ENCODE results near the gene KIF2C.
"Not testable (repeated sequence)": the region's sequence is repeated elsewhere in the genome, so short reads cannot be mapped to it uniquely, and the experiment has no call there.

The KIF2C gene

GRCh38 chr1:44776730-44777068 is 37.1 kb downstream of the KIF2C start:
- no peak for DNase-seq

- DNase-seq: no peak
Observed at GRCh38 chr1:44777547-44777946, 37.9 kb downstream of the KIF2C start.

- no peak for DNase-seq
Observed at GRCh38 chr1:44777969-44778635, 38.5 kb downstream of the KIF2C start.

- no peak for DNase-seq
Observed at GRCh38 chr1:44778705-44779576, 39.3 kb downstream of the KIF2C start.

GRCh38 chr1:44780583-44781121 is 41.0 kb downstream of the KIF2C start:
- DNase-seq: no peak

- no peak for DNase-seq
Observed at GRCh38 chr1:44783697-44784093, 44.1 kb downstream of the KIF2C start.

- no peak for DNase-seq
Observed at GRCh38 chr1:44784094-44785028, 44.7 kb downstream of the KIF2C start.

- DNase-seq: no peak
Observed at GRCh38 chr1:44785029-44785380, 45.4 kb downstream of the KIF2C start.

GRCh38 chr1:44785501-44786137 is 46.0 kb downstream of the KIF2C start:
- DNase-seq: no peak

- DNase-seq: no peak
Observed at GRCh38 chr1:44786138-44786840, 46.7 kb downstream of the KIF2C start.

- DNase-seq: no peak
Observed at GRCh38 chr1:44786841-44787426, 47.3 kb downstream of the KIF2C start.

- DNase-seq: no peak
Observed at GRCh38 chr1:44787506-44787905, 47.9 kb downstream of the KIF2C start.

- DNase-seq: no peak
Observed at GRCh38 chr1:44788120-44788860, 48.7 kb downstream of the KIF2C start, which contains the start of gene BEST4. Gene BEST4 (minus strand): TSS chr1:44788170. CDS start chr1:44787705, 465 bp downstream.

GRCh38 chr1:44790968-44791801 is 51.5 kb downstream of the KIF2C start:
- no peak for DNase-seq

- no peak for DNase-seq
Observed at GRCh38 chr1:44792736-44793502, 53.3 kb downstream of the KIF2C start.

- DNase-seq: not testable (repeated sequence)
Observed at GRCh38 chr1:44797886-44798285, 58.2 kb downstream of the KIF2C start.

- DNase-seq: no peak
Observed at GRCh38 chr1:44798481-44799365, 59.1 kb downstream of the KIF2C start.

Measured in NCI-H2171 treated with DMSO at 0.1 percent for 48 hours (cell line).